Kidney (tissue), 14 donors: ENCODE results near the gene AUTS2. TPM values are rescaled to one million over a fixed set of nuclear protein-coding genes. Genes with fewer than 3 reads are reported as not detected.

Experiments
- DNase-seq, 5 donors: peaks; one replicate each; pipeline ENCODE4 v3.0.0-alpha.2; 2013 to 2020
- FAIRE-seq: peaks from 2 replicates; lab custom pipeline; 2012; peaks lifted over from hg19 to GRCh38; lab: Jason Lieb, UNC
- H3K27ac ChIP-seq, 2 donors: one replicate each; pipeline ENCODE4 v1.7.0; 2013; ENCODE audit warnings: low read depth in 2 of 2, low read length in 2 of 2, inconsistent platforms in 1 of 2
- H3K27me3 ChIP-seq: one replicate; pipeline ENCODE4 v1.7.1; 2013; ENCODE audit warnings: low read length, inconsistent platforms; ENCODE audit not compliant: control insufficient read depth, insufficient read depth
- H3K36me3 ChIP-seq, 3 donors: one replicate each; pipeline versions ENCODE4 v1.7.0 to v1.7.1; 2013; ENCODE audit warnings: low read length in 3 of 3, control low read depth in 1 of 3, inconsistent platforms in 1 of 3; ENCODE audit not compliant: insufficient read depth in 3 of 3, control insufficient read depth in 2 of 3
- H3K4me1 ChIP-seq, 3 donors: one replicate each; pipeline versions ENCODE4 v1.7.0 to v1.7.1; 2013; ENCODE audit warnings: low read length in 3 of 3, inconsistent platforms in 1 of 3, low read depth in 1 of 3; ENCODE audit not compliant: control insufficient read depth in 2 of 3, insufficient read depth in 2 of 3
- H3K4me3 ChIP-seq, 3 donors: one replicate each; pipeline versions ENCODE4 v1.7.0 to v1.8.1; 2013; ENCODE audit warnings: low read length in 3 of 3, control low read depth in 1 of 3, inconsistent platforms in 1 of 3
- H3K9ac ChIP-seq, 3 donors: one replicate each; pipeline versions ENCODE4 v1.7.0 to v1.7.1; 2013; ENCODE audit warnings: low read length in 3 of 3, control low read depth in 1 of 3, inconsistent platforms in 1 of 3
- H3K9me3 ChIP-seq, 3 donors: one replicate each; pipeline versions ENCODE4 v1.7.0 to v1.7.1; 2013; ENCODE audit warnings: low read length in 3 of 3, control low read depth in 1 of 3, inconsistent platforms in 1 of 3; ENCODE audit not compliant: control insufficient read depth in 2 of 3, insufficient read depth in 1 of 3
- intact Hi-C: fragments of 100-400 bp; cut with DNase I; formaldehyde crosslinking; loops from one replicate; pipeline ENCODE4 v1.11.1; 2022
- polyA plus RNA-seq: library from polyadenylated mRNA; stranded (reverse); fragments of 350-450 nt; fragmentation: Illumina TruSeq; extraction: RNeasy Lipid Tissue Mini Kit (QIAGEN cat#74804); gene quantifications from one replicate; pipeline ENCODE4 v1.2.3, GENCODE V29; 2014; ENCODE audit warnings: low read depth, low replicate concordance; ENCODE audit not compliant: insufficient read depth
- total RNA-seq: library from RNA; stranded (reverse); fragmentation: NEBNext Ultra II Directional; extraction: Animal tissue kit (Norgen Biotek cat#: 25700); gene quantifications from one replicate; pipeline ENCODE4 v1.2.1, GENCODE V29; 2021
- TF ChIP-seq, protein P1 (sequence below): IDR thresholded peaks from 3 replicates; pipeline ENCODE4 v1.5.1; 2012; ENCODE audit warnings: mild to moderate bottlenecking, moderate library complexity, borderline replicate concordance; ENCODE audit not compliant: insufficient read depth; ENCODE audit errors: extremely low read depth
- donor health status: control.
- donor health status: control.
- donor health status: control.
- donor health status: control.
- donor health status: control.
- donor health status: DM: yes; HTN: yes; CAD: no.
- donor health status: Normal renal cell carcinoma (clear cell type).

The AUTS2 gene
- total and polyA plus RNA-seq, 2 donors from 2014 or later: 5.2 to 33.8 TPM

DNA sequence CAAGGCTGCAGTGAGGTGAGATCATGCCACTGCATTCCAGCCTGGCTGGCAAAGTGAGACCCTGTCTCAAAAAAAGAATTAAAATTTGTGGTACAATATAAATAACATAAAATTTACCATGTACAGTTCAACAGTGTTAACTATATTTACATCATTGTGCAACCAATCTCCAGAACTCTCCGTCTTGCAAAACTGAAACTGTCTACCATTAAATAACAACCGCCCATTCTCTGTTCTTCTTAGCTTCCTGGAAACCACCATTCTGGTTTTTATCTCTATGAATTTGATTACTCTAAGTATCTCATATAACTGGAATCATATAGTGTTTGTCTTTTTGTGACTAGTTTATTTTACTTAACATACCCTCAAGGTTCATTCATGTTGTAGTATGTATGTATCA, 167.6 kb downstream of the AUTS2 start:
- Histone ChIP-seq H3K27ac (no peak overlapping the region), H3K9me3 (no peaks in the 10 kb centered on the region), H3K4me3 (no peak overlapping the region), H3K27me3 (no peaks in the 10 kb centered on the region), H3K4me1 (no peaks in the 10 kb centered on the region), H3K9ac (no peak overlapping the region), H3K36me3 (no peaks in the 10 kb centered on the region)
- TF ChIP-seq, protein P1, sequence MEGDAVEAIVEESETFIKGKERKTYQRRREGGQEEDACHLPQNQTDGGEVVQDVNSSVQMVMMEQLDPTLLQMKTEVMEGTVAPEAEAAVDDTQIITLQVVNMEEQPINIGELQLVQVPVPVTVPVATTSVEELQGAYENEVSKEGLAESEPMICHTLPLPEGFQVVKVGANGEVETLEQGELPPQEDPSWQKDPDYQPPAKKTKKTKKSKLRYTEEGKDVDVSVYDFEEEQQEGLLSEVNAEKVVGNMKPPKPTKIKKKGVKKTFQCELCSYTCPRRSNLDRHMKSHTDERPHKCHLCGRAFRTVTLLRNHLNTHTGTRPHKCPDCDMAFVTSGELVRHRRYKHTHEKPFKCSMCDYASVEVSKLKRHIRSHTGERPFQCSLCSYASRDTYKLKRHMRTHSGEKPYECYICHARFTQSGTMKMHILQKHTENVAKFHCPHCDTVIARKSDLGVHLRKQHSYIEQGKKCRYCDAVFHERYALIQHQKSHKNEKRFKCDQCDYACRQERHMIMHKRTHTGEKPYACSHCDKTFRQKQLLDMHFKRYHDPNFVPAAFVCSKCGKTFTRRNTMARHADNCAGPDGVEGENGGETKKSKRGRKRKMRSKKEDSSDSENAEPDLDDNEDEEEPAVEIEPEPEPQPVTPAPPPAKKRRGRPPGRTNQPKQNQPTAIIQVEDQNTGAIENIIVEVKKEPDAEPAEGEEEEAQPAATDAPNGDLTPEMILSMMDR: no peak
- FAIRE-seq (no peak), DNase-seq (no peak)
- intact Hi-C loops: no loop called here

DNA sequence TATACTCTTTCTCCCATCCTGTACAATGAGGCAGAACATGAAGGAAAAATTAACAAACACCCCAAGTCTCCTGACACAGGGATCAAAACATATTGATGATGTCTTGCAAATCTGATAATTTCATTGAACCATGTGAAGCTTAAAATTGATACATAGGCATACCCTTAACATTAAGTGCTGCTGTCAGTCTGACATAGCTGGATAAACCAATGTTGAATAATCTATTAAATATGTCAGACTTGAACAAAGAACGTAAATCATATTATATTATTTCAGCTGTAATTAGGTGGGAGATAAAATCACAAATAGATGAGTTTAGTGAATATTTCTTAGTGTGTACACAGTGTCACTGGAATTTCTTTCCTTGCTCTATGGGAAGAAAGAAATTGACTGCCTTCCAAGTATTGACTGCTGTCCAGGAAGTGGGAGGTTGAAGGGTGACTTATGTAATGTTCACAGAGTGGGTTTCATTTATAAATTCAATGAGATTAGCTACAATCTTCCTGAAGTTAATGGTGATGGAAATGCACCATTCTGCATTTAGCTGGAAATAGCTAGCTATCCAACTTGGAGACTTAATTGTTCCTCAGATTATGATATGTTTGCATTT, 170.8 kb downstream of the AUTS2 start:
- FAIRE-seq (no peak), DNase-seq (no peak)
- H3K4me3 ChIP-seq: no peak overlapping the region
- H3K27me3 ChIP-seq: no peaks in the 10 kb centered on the region
- H3K9ac ChIP-seq: no peak overlapping the region
- no peak overlapping the region for H3K27ac ChIP-seq
- TF ChIP-seq, protein P1: no peak
- H3K4me1 ChIP-seq: no peaks in the 10 kb centered on the region
- no peaks in the 10 kb centered on the region for H3K36me3 ChIP-seq
- intact Hi-C loops: no loop called here
- no peaks in the 10 kb centered on the region for H3K9me3 ChIP-seq

DNA sequence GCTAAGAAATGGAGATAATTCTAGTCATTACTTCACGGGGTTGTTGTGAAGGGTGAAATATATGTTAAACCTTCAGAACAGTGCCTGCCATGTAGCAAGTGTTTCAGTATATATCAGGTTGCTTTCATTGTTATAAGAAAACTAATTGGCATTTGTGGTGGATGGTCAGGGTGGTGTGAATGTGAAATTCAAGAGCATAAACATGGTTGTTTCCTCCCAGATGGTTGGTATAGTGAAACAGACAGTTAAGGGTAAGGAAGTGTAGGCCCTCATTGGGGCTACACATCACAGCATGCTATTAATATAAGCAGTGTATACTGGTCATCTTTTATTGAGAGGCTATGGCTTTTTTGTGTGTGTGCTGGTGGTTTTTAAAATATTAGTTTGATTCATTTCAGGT, 171.6 kb downstream of the AUTS2 start:
- H3K36me3 ChIP-seq: no peaks in the 10 kb centered on the region
- no peak overlapping the region for H3K27ac ChIP-seq
- H3K4me3 ChIP-seq: no peak overlapping the region
- no peaks in the 10 kb centered on the region for H3K9me3 ChIP-seq
- no peak overlapping the region for H3K9ac ChIP-seq
- no peak for DNase-seq
- FAIRE-seq: no peak
- no peaks in the 10 kb centered on the region for H3K4me1 ChIP-seq
- H3K27me3 ChIP-seq: no peaks in the 10 kb centered on the region
- intact Hi-C loops: no loop called here
- TF ChIP-seq, protein P1: no peak

DNA sequence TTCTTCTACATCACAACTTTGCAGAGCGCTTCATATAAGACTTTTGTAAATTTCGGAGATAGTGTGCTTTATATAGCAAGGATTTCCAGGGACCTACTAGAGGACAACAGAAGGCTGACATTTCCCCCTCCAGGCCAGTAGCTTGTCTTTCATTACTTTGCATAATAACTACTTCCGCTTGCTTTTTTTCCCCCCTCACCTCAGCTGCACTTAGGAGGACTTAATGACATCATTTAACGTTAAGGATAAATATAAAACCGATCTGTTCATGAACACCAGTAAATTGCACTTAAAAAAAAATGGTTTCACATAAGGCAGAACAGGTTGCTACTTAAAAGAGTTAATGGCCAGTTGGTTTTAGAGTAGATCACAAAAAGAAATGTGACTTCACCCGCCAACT, 172.3 kb downstream of the AUTS2 start:
- FAIRE-seq (no peak), DNase-seq (no peak)
- Histone ChIP-seq H3K36me3 (no peaks in the 10 kb centered on the region), H3K9ac (no peak overlapping the region), H3K27ac (no peak overlapping the region), H3K4me1 (no peaks in the 10 kb centered on the region), H3K4me3 (no peak overlapping the region), H3K9me3 (no peaks in the 10 kb centered on the region), H3K27me3 (no peaks in the 10 kb centered on the region)
- TF ChIP-seq, protein P1: no peak
- intact Hi-C loops: no loop called here
